Endothelial cell of umbilical vein (primary cell): ENCODE data around the gene RAB17. TPM values are rescaled to one million over a fixed set of nuclear protein-coding genes. Genes with fewer than 3 reads are reported as not detected.

Source experiments
- BruUV-seq: library from RNA; stranded (reverse); fragments of 400-500 nt; replicated peaks from 2 replicates; lab custom pipeline; 2021; lab: Mats Ljungman, UMichigan
- CTCF ChIA-PET: fragments of 300-600, 350-600 bp; sonication (Branson Sonifier 250); formaldehyde crosslinking; loops from one replicate; lab custom pipeline; 2021; ENCODE audit warnings: antibody characterized with exemption, inconsistent platforms; lab: Charles Lee
- POLR2A ChIA-PET: fragments of 300-600, 350-600 bp; sonication (Branson Sonifier 250); formaldehyde crosslinking; loops from one replicate; lab custom pipeline; 2021; ENCODE audit warnings: antibody characterized with exemption, inconsistent platforms; lab: Charles Lee
- DNase-seq: peaks from one replicate; pipeline ENCODE4 v3.0.0-alpha.2; 2011; ENCODE audit warnings: low read depth, low spot score
- FAIRE-seq: peaks from 2 replicates; lab custom pipeline; 2011; peaks lifted over from hg19 to GRCh38; lab: Jason Lieb, UNC
- H2AFZ ChIP-seq: 2 replicates; pipeline ENCODE4 v1.6.0; 2012; ENCODE audit warnings: low read depth, low read length, control low read depth, inconsistent platforms
- H3K27ac ChIP-seq: 2 replicates; pipeline ENCODE4 v1.5.1; 2011; ENCODE audit warnings: low read depth, mild to moderate bottlenecking, control low read depth, low read length, moderate library complexity; ENCODE audit not compliant: insufficient read depth
- H3K27me3 ChIP-seq, 2 experiments: 2 replicates each; pipeline versions ENCODE4 v1.6.0 to v1.6.1; 2011; ENCODE audit warnings: low read length in 2 of 2, mixed read lengths in 1 of 2; ENCODE audit not compliant: control insufficient read depth in 2 of 2, insufficient read depth in 2 of 2
- H3K36me3 ChIP-seq, 2 experiments: 2 replicates in 1 of 2; 3 replicates in 1 of 2; pipeline ENCODE4 v1.5.1; 2011; ENCODE audit warnings: low read length in 2 of 2, mild to moderate bottlenecking in 1 of 2, moderate library complexity in 1 of 2; ENCODE audit not compliant: control insufficient read depth in 2 of 2, insufficient read depth in 2 of 2; ENCODE audit errors: extremely low read depth in 1 of 2
- H3K4me1 ChIP-seq: 3 replicates; pipeline ENCODE4 v1.5.1; 2011; ENCODE audit warnings: mild to moderate bottlenecking, low read length; ENCODE audit not compliant: control insufficient read depth, insufficient read depth; ENCODE audit errors: extremely low read depth
- H3K4me2 ChIP-seq: 2 replicates; pipeline ENCODE4 v1.6.1; 2011; ENCODE audit warnings: low read length, control low read depth, mixed read lengths; ENCODE audit not compliant: insufficient read depth
- H3K4me3 ChIP-seq, 3 experiments: fragments of 200-600 bp in 1 of 3; sonication (generic), shearing (Covaris generic) in 1 of 3; replicated peaks in 1 of 3; 2 replicates each; pipeline ENCODE4 v1.5.1; 2011 to 2016; ENCODE audit warnings: control low read depth in 3 of 3, low read length in 3 of 3, mild to moderate bottlenecking in 2 of 3, inconsistent platforms in 1 of 3, low read depth in 1 of 3, moderate library complexity in 1 of 3; ENCODE audit not compliant: insufficient read depth in 1 of 3
- H3K79me2 ChIP-seq: 2 replicates; pipeline ENCODE4 v1.6.0; 2012; ENCODE audit warnings: low read length, inconsistent platforms; ENCODE audit not compliant: control insufficient read depth, insufficient read depth
- H3K9ac ChIP-seq: replicated peaks from 2 replicates; pipeline ENCODE3; 2011; ENCODE audit warnings: low read length, control low read depth; ENCODE audit not compliant: insufficient read depth; ENCODE audit errors: extremely low read depth
- H3K9me1 ChIP-seq: replicated peaks from 3 replicates; pipeline ENCODE4 v1.6.0; 2011; ENCODE audit warnings: mild to moderate bottlenecking, low read length; ENCODE audit not compliant: control insufficient read depth, insufficient read depth; ENCODE audit errors: extremely low read depth
- H3K9me3 ChIP-seq: replicated peaks from 2 replicates; pipeline ENCODE4 v1.5.1; 2012; ENCODE audit warnings: low read length, inconsistent platforms; ENCODE audit not compliant: control insufficient read depth, insufficient read depth
- H4K20me1 ChIP-seq: replicated peaks from 2 replicates; pipeline ENCODE3; 2011; ENCODE audit warnings: mild to moderate bottlenecking, low read length; ENCODE audit not compliant: control insufficient read depth, insufficient read depth; ENCODE audit errors: extremely low read depth
- CTCF ChIP-seq, 2 donors: IDR thresholded peaks; 1 replicate in 1 of 2; 2 replicates in 1 of 2; pipeline ENCODE4 v1.5.1; 2011; ENCODE audit warnings: low read length in 2 of 2, mild to moderate bottlenecking in 2 of 2, moderate library complexity in 2 of 2, control low read depth in 1 of 2, inconsistent platforms in 1 of 2, low read depth in 1 of 2; ENCODE audit not compliant: insufficient read depth in 1 of 2; ENCODE audit errors: extremely low read depth in 1 of 2
- MYC ChIP-seq: IDR thresholded peaks from one replicate; pipeline ENCODE4 v1.6.1; 2011; ENCODE audit warnings: mild to moderate bottlenecking, low read depth, low read length
- POLR2A ChIP-seq: IDR thresholded peaks from 2 replicates; pipeline ENCODE4 v1.6.1; 2012; ENCODE audit warnings: low read depth, mild to moderate bottlenecking, control low read depth, low read length
- POLR2AphosphoS5 ChIP-seq: IDR thresholded peaks from 2 replicates; pipeline ENCODE4 v1.6.1; 2012; ENCODE audit warnings: low read depth, mild to moderate bottlenecking, control low read depth, low read length, moderate library complexity; ENCODE audit not compliant: insufficient read depth
- dilution Hi-C: fragments of 300-500 bp; cut with MboI; formaldehyde crosslinking; loops from one replicate; pipeline ENCODE4 v1.15.0; 2019; ENCODE audit warnings: low sequenced_read_pairs; ENCODE audit not compliant: extremely low pct_ligation_motif_present
- intact Hi-C: fragments of 100-400 bp; cut with micrococcal nuclease; formaldehyde crosslinking; loops from one replicate; pipeline ENCODE4 v1.10.0; 2022
- polyA plus RNA-seq, 4 experiments: library from polyadenylated mRNA; depleted of rRNA in 3 of 4; stranded (reverse) in 3 of 4; unstranded in 1 of 4; fragments of >200 nt; gene quantifications; 2 replicates each; pipeline versions ENCODE4 v1.2.1 to v1.2.3, GENCODE V29; 2011 to 2012; ENCODE audit warnings: missing spikeins in 1 of 4
- total RNA-seq: library from RNA; stranded (reverse); gene quantifications from 2 replicates; pipeline ENCODE4 v1.2.3, GENCODE V29; 2021

The RAB17 gene
- total and polyA plus RNA-seq, 2 donors (not counting 3 experiments of a cell fraction or from before 2014, with no cell fraction given), result 0.41 to 0.77 TPM

- no peaks in the 10 kb centered on the region for H4K20me1 ChIP-seq
- H3K9me1 ChIP-seq, result no peaks in the 10 kb centered on the region
- BruUV-seq, result no TSS peak
- POLR2A ChIA-PET, result no interaction called here
- H3K4me2 ChIP-seq, result no peak overlapping the region
- H3K27ac ChIP-seq, result no peak overlapping the region
- no peaks in the 10 kb centered on the region for H3K4me1 ChIP-seq
- TF ChIP-seq POLR2A (no peak), POLR2AphosphoS5 (no peak), CTCF (IDR thresholded peaks at IDR 0.05; ENCODE audit: extremely low read depth in 1 of 2, insufficient read depth in 1 of 2, low read depth in 1 of 2, low read length in 2 of 2) (no peak), MYC (no peak)
- no peak overlapping the region for H2AFZ ChIP-seq
- no peaks in the 10 kb centered on the region for H3K9me3 ChIP-seq
- no peaks in the 10 kb centered on the region for H3K36me3 ChIP-seq
- no peak overlapping the region for H3K9ac ChIP-seq
- H3K4me3 ChIP-seq, result no peak overlapping the region
- intact Hi-C loops (no loop called here), dilution Hi-C loops (no loop called here)
- H3K79me2 ChIP-seq, result no peaks in the 10 kb centered on the region
- CTCF ChIA-PET, result interaction anchor here (0.6 to 7.9 kb wide), 7 partner anchors 14 to 189 kb away, joined by 3 to 103 read pairs (median 4); no protein-coding TSS in a partner anchor
- DNase-seq (no peak), FAIRE-seq (no peak)
- peaks cover 0 to 2% of the 10 kb centered on the region in 2 experiments for H3K27me3 ChIP-seq
These were observed 4.8 kb downstream of the RAB17 start for GRCh38 chr2:237585590-237586221.
